Measurements from ENCODE around the gene GRM5.
"Not testable (repeated sequence)": the region's sequence is repeated elsewhere in the genome, so short reads cannot be mapped to it uniquely, and the experiment has no call there.

Gene GRM5

GRCh38 chr11:88484873-88485621 lies 580.7 kb downstream of the GRM5 start:
- peak; percentile 50 for DNase-seq

- DNase-seq = no peak
These were observed 582.9 kb downstream of the GRM5 start for GRCh38 chr11:88482871-88483301.

DNA sequence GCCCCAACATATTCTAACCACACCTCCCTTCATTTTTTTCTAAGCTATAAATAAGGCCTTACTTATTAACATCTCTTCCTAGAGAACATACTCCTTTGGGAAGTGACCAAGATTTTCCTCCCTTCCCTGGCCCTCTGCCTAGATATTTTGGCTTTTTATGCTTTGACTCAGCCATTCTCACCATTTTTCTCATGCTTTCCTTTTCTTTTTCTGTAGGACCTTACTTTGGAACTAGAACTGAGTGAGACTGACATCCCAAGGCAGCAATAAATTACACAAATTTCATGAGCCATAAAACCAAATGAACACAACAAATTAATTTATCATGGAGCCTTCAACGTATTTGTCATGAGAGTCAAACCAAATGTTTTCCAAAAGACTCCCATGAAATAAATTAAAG lies 585.6 kb downstream of the GRM5 start:
- no peak for DNase-seq

GRCh38 chr11:88478136-88478815 lies 587.5 kb downstream of the GRM5 start:
- no peak for DNase-seq

- no peak for DNase-seq
These were observed 589.8 kb downstream of the GRM5 start for GRCh38 chr11:88475991-88476418.

- DNase-seq = no peak
These were observed 591.1 kb downstream of the GRM5 start for GRCh38 chr11:88474655-88475054.

GRCh38 chr11:88469561-88470225 lies 596.1 kb downstream of the GRM5 start:
- no peak for DNase-seq

- no peak for DNase-seq
These were observed 601.3 kb downstream of the GRM5 start for GRCh38 chr11:88464528-88464927.

DNA sequence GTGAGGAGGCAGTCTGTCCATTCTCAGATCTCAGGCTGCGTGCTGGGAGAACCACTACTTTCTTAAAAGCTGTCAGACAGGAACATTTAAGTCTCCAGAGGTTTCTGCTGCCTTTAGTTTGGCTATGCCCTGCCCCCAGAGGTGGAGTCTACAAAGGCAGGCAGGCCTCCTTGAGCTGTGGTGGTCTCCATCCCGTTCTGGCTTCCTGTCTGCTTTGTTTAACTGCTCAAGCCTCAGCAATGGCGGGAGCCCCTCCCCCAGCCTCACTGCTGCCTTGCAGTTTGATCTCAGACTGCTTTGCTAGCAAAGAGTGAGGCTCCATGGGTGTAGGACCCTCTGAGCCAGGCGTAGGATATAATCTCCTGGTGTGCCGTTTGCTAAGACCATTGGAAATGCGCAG lies 602.5 kb downstream of the GRM5 start:
- not testable (repeated sequence) for DNase-seq

- DNase-seq = not testable (repeated sequence)
These were observed 607.7 kb downstream of the GRM5 start for GRCh38 chr11:88458047-88458446.

GRCh38 chr11:88455974-88456373 lies 609.8 kb downstream of the GRM5 start:
- no peak for DNase-seq

DNA sequence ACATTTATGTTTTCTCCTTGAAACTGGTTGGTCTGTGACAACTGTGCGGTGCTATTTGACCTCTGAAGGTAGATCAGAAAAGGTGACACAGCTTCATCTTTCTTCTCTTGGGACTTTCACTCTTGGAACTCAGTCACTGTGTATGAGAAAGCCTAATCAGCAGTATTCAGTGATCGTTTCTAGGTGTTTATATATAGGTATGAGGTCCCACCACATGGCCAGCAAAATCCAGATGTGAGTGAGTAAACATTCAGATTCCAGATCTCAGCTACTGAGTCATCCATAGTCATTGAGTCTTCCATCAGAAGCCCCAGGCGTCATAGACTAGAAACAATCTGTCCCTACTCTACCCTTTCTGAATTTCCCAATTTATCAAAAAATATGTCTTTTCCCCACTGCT lies 610.9 kb downstream of the GRM5 start:
- DNase-seq = no peak

All from activated CD4-positive, alpha-beta T cell treated with anti-CD3 and anti-CD28 coated beads for 48 hours (primary cell).